K562 (cell line): ENCODE results near the gene FN1. TPM values are rescaled to one million over a fixed set of nuclear protein-coding genes. Genes with fewer than 3 reads are reported as not detected.

Source experiments
- ATAC-seq: fragments of 200-7000 bp; cut with Tn5 transposase; 3 replicates; pipeline ENCODE4 v1.9.1; 2020; ENCODE audit warnings: moderate library complexity
- BruUV-seq: library from RNA; stranded (reverse); fragments of 400-500 nt; replicated peaks from 2 replicates; lab custom pipeline; 2021; lab: Mats Ljungman, UMichigan
- CTCF ChIA-PET: fragments of 300-600 bp; formaldehyde crosslinking; extraction: SDS; loops from one replicate; lab custom pipeline; 2021; ENCODE audit warnings: low intra/inter-chr PET ratio; lab: Yijun Ruan, JAX
- POLR2A ChIA-PET: fragments of 300-600, 350-650 bp; sonication (Branson Sonifier 250); formaldehyde crosslinking; extraction: SDS; loops from one replicate; lab custom pipeline; 2021; ENCODE audit warnings: antibody characterized with exemption, inconsistent platforms; lab: Yijun Ruan, JAX
- DNase-seq, 4 experiments: peaks; one replicate each; pipeline versions ENCODE4 v3.0.0 to v3.0.0-alpha.2; 2011 to 2018; ENCODE audit warnings: low spot score in 3 of 4, mixed read lengths in 3 of 4; ENCODE audit errors: extremely low read depth in 1 of 4
- FAIRE-seq: peaks from 2 replicates; lab custom pipeline; 2011; peaks lifted over from hg19 to GRCh38; lab: Jason Lieb, UNC
- H2AFZ ChIP-seq: 2 replicates; pipeline ENCODE4 v1.6.0; 2011; ENCODE audit warnings: low read depth, low read length, control low read depth, inconsistent platforms
- H3K27ac ChIP-seq: fragments of 200-600 bp; 3 replicates; pipeline ENCODE4 v1.8.0; 2011; ENCODE audit warnings: low read depth, mild to moderate bottlenecking, control low read depth, inconsistent platforms, low read length, moderate library complexity, mixed read lengths; ENCODE audit errors: extremely low read depth
- H3K27me3 ChIP-seq, 2 experiments: fragments of 300-600 bp in 1 of 2; 2 replicates in 1 of 2; 3 replicates in 1 of 2; pipeline versions ENCODE4 v1.6.0 to v1.8.0; 2011; ENCODE audit warnings: inconsistent platforms in 2 of 2, low read length in 2 of 2, mild to moderate bottlenecking in 1 of 2, mixed read lengths in 1 of 2, moderate library complexity in 1 of 2; ENCODE audit not compliant: control insufficient read depth in 2 of 2, insufficient read depth in 2 of 2
- H3K36me3 ChIP-seq: fragments of 300-600 bp; 3 replicates; pipeline ENCODE4 v1.8.0; 2011; ENCODE audit warnings: mild to moderate bottlenecking, low read length, inconsistent platforms; ENCODE audit not compliant: control insufficient read depth, insufficient read depth
- H3K4me1 ChIP-seq, 2 experiments: fragments of 200-600 bp in 1 of 2; replicated peaks in 1 of 2; 2 replicates in 1 of 2; 3 replicates in 1 of 2; pipeline versions ENCODE4 v1.5.1 to v1.8.0; 2011; ENCODE audit warnings: inconsistent platforms in 2 of 2, low read length in 2 of 2, mild to moderate bottlenecking in 1 of 2, mixed read lengths in 1 of 2, moderate library complexity in 1 of 2; ENCODE audit not compliant: control insufficient read depth in 2 of 2, insufficient read depth in 2 of 2
- H3K4me2 ChIP-seq: 2 replicates; pipeline ENCODE4 v1.6.1; 2011; ENCODE audit warnings: low read length, control low read depth, inconsistent platforms, mixed read lengths; ENCODE audit not compliant: insufficient read depth
- H3K4me3 ChIP-seq: fragments of 200-600 bp; sonication (generic), shearing (Covaris generic); 2 replicates; pipeline ENCODE4 v1.5.1; 2016; ENCODE audit warnings: control low read depth, inconsistent platforms
- H3K79me2 ChIP-seq: fragments of 200-600 bp; 3 replicates; pipeline ENCODE4 v1.8.0; 2011; ENCODE audit warnings: low read length, inconsistent platforms; ENCODE audit not compliant: control insufficient read depth, insufficient read depth
- H3K9ac ChIP-seq, 2 experiments: 2 replicates each; pipeline versions ENCODE4 v1.6.0 to v1.6.1; 2011; ENCODE audit warnings: low read depth in 2 of 2, low read length in 2 of 2, control low read depth in 1 of 2, inconsistent platforms in 1 of 2, mild to moderate bottlenecking in 1 of 2, mixed read lengths in 1 of 2; ENCODE audit not compliant: insufficient read depth in 1 of 2
- H3K9me1 ChIP-seq: one replicate; pipeline ENCODE4 v1.6.0; 2011; ENCODE audit warnings: inconsistent platforms, mild to moderate bottlenecking, low read length, moderate library complexity; ENCODE audit not compliant: control insufficient read depth, insufficient read depth
- H3K9me3 ChIP-seq: replicated peaks from 2 replicates; pipeline ENCODE4 v1.5.1; 2011; ENCODE audit warnings: low read depth, low read length, inconsistent platforms; ENCODE audit not compliant: control insufficient read depth, insufficient read depth
- H4K20me1 ChIP-seq: replicated peaks from 2 replicates; pipeline ENCODE4 v1.6.1; 2011; ENCODE audit warnings: low read length, inconsistent platforms, mixed read lengths; ENCODE audit not compliant: control insufficient read depth, insufficient read depth
- CBX1 ChIP-seq: sonication (generic); IDR thresholded peaks from 2 replicates; pipeline ENCODE4 v1.6.1; 2016; ENCODE audit warnings: antibody characterized with exemption, low read depth, mild to moderate bottlenecking
- HDAC2 ChIP-seq: fragments of 450-650 bp; IDR thresholded peaks from 2 replicates; pipeline ENCODE4 v1.6.1; 2016; ENCODE audit warnings: mild to moderate bottlenecking
- HDGF ChIP-seq: fragments of 450-650 bp; IDR thresholded peaks from 2 replicates; pipeline ENCODE4 v1.6.1; 2016
- KAT2B ChIP-seq: IDR thresholded peaks from one replicate; pipeline ENCODE4 v1.6.1; 2012; ENCODE audit warnings: low read depth, mild to moderate bottlenecking, control low read depth, inconsistent platforms, low read length, moderate library complexity
- LARP7 ChIP-seq: fragments of 450-650 bp; IDR thresholded peaks from 2 replicates; pipeline ENCODE4 v1.6.1; 2016
- POLR2B ChIP-seq: fragments of 450-650 bp; IDR thresholded peaks from 2 replicates; pipeline ENCODE4 v1.6.1; 2018; ENCODE audit warnings: low read depth; ENCODE audit not compliant: partially characterized antibody
- RBBP5 ChIP-seq: fragments of 200-600 bp; sonication (generic); IDR thresholded peaks from 2 replicates; pipeline ENCODE4 v1.6.1; 2012; ENCODE audit warnings: borderline replicate concordance, mild to moderate bottlenecking, low read length, control low read depth, inconsistent platforms; ENCODE audit not compliant: insufficient read depth, poor library complexity, severe bottlenecking
- RNF2 ChIP-seq: sonication (generic); IDR thresholded peaks from 2 replicates; pipeline ENCODE4 v1.6.1; 2016
- SFPQ ChIP-seq: fragments of 200-400 bp; formaldehyde crosslinking; IDR thresholded peaks from 2 replicates; pipeline ENCODE4 v1.6.1; 2017; ENCODE audit warnings: mild to moderate bottlenecking, low read depth, low read length, moderate library complexity
- ZNF24 ChIP-seq: fragments of 450-650 bp; IDR thresholded peaks from 2 replicates; pipeline ENCODE4 v1.6.1; 2016
- ZNF280A ChIP-seq: fragments of 450-650 bp; IDR thresholded peaks from 2 replicates; pipeline ENCODE4 v1.6.1; 2018; ENCODE audit warnings: mild to moderate bottlenecking, low read depth; ENCODE audit not compliant: partially characterized antibody
- ZNF354B ChIP-seq: fragments of 250-450 bp; sonication (Bioruptor Pico); IDR thresholded peaks from 2 replicates; pipeline ENCODE4 v1.4.0; 2020
- ZNF384 ChIP-seq: IDR thresholded peaks from 2 replicates; pipeline ENCODE4 v1.6.1; 2012; ENCODE audit warnings: low read depth, low read length, improper control_type of control experiment
- WGBS: fragments of 100-300 bp; shearing (Covaris generic); methylation state at CpG from one replicate; pipeline ENCODE4 v1.1.6; 2016; ENCODE audit warnings: low coverage, mixed read lengths; ENCODE audit not compliant: insufficient coverage; ENCODE audit errors: missing lambda C conversion rate; 5-methylcytosine and 5-hydroxymethylcytosine counted together
- in situ Hi-C: fragments of 300-500 bp; cut with MboI; formaldehyde crosslinking; loops from 4 replicates; pipeline ENCODE4 v1.15.0; 2018; ENCODE audit warnings: inconsistent platforms, mixed read lengths
- intact Hi-C: fragments of 100-400 bp; cut with micrococcal nuclease; formaldehyde crosslinking; loops from 2 replicates; pipeline ENCODE4 v1.14.2; 2022
- polyA plus RNA-seq, 8 experiments: library from polyadenylated mRNA; depleted of rRNA in 4 of 8; stranded (reverse) in 5 of 8; unstranded in 3 of 8; fragments of >200 nt; fragmentation: Nextera tagmentation in 2 of 8; fragmentation: Illumina TruSeq in 1 of 8; extraction: Ambion mirVana in 2 of 8; extraction: Trizol in 1 of 8; gene quantifications; 2 replicates each; pipeline versions ENCODE4 v1.2.1 to v1.2.3, GENCODE V29; 2011 to 2014; ENCODE audit warnings: inconsistent platforms in 1 of 8, missing spikeins in 1 of 8
- total RNA-seq, 7 experiments: library from RNA; depleted of rRNA in 6 of 7; stranded (reverse); fragments of >200 nt in 6 of 7; fragmentation: Illumina TruSeq in 2 of 7; extraction: Trizol in 2 of 7; gene quantifications; 2 replicates each; pipeline versions ENCODE4 v1.2.1 to v1.2.3, GENCODE V29; 2011 to 2021; ENCODE audit warnings: low replicate concordance in 1 of 7

FN1 gene
- total and polyA plus RNA-seq, 9 of the 15 experiments (the other 6 are each of a cell fraction or from before 2014, with no cell fraction given): 7.4 to 19.1 (median 11.2) TPM

- H3K36me3 ChIP-seq: peaks cover 28% of the 10 kb centered on the region; the same call in 2 of the 3 replicates
- H3K4me3 ChIP-seq: no peak overlapping the region
- ATAC-seq (no peak), FAIRE-seq (no peak), DNase-seq (no peak)
- intact Hi-C loops (no loop called here), in situ Hi-C loops (loop anchor here (10.0 kb wide), 1 partner anchor 878 kb away; no protein-coding TSS in a partner anchor)
- no peaks in the 10 kb centered on the region for H3K9me1 ChIP-seq
- H3K4me1 ChIP-seq: peaks cover 0 to 6% of the 10 kb centered on the region in 2 experiments; a peak in 3 of 5 replicates
- no peak overlapping the region for H3K27ac ChIP-seq
- WGBS: 100% methylated on average over 1 of the region's 2 CpGs
- no peak overlapping the region for H3K9ac ChIP-seq
- no peaks in the 10 kb centered on the region for H3K79me2 ChIP-seq
- POLR2A ChIA-PET: no interaction called here
- no peak overlapping the region for H3K4me2 ChIP-seq
- no peaks in the 10 kb centered on the region for H3K9me3 ChIP-seq
- no peaks in the 10 kb centered on the region for H4K20me1 ChIP-seq
- H2AFZ ChIP-seq: no peak overlapping the region
- no peak for TF ChIP-seq ZNF354B (CRISPR knock-in tag)
- no peak for TF ChIP-seq LARP7
- TF ChIP-seq CBX1: no peak
- no peak for TF ChIP-seq RNF2
- TF ChIP-seq POLR2B: no peak
- TF ChIP-seq KAT2B: no peak
- TF ChIP-seq RBBP5: no peak
- no peak for TF ChIP-seq ZNF384
- TF ChIP-seq ZNF280A: no peak
- no peak for TF ChIP-seq HDGF
- no peak for TF ChIP-seq ZNF24
- TF ChIP-seq SFPQ: no peak
- TF ChIP-seq HDAC2: no peak
- H3K27me3 ChIP-seq: no peaks in the 10 kb centered on the region
- no TSS peak for BruUV-seq
- CTCF ChIA-PET: no interaction called here
Observed at GRCh38 chr2:215363039-215363438, 72.8 kb downstream of the FN1 start.
